Measurements from ENCODE around the gene MYLK2.

DNA sequence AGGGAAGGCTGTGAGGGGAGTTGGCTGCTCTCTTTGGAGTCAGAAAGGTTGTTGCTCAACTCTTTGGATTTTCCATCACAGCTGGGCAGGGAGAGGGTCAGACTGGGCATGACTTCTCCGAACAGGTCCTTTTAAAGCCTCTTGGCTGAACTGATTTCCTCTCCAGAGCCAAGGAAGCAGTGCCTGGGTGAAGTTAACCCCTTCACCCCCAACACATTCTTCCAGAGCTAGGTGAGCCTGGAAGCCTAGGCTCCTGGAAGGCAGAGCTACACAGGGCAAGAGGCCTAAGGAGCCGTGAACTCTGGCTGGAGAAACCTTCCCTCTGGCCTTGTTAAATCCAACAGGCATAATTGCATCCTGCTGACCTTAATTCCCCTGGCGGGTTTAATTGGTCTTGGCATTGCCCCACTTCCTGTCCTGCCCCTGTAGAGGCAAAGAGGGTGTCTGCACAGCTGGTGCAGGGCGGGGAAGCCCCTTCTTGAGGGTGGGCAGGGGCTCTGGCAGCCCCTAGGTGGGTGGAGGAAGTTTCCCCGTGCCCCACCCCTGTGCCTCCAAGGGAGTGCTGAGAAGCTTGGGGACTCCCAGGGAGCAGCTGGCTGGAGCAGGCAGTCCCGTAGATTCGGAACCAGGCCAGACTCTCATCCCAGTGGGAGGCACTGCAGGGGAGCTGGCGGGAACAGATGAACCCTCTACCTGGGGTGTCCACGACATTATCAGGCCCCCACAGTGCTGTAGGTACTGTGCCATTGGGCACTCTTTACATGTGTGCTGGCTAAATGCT, 3.6 kb upstream of the MYLK2 start:
- TF ChIP-seq POLR2A (IDR thresholded peaks at IDR 0.05): no peak
- TF ChIP-seq CTCF (IDR thresholded peaks at IDR 0.05): no peak
- no peak for TF ChIP-seq POLR2AphosphoS5 (IDR thresholded peaks at IDR 0.05)
